ENCODE measurements around the gene SLC38A1. TPM values are rescaled to one million over a fixed set of nuclear protein-coding genes. Genes with fewer than 3 reads are reported as not detected.

The SLC38A1 gene
- total RNA-seq, 1 experiment from 2014 or later = 155 TPM

DNA sequence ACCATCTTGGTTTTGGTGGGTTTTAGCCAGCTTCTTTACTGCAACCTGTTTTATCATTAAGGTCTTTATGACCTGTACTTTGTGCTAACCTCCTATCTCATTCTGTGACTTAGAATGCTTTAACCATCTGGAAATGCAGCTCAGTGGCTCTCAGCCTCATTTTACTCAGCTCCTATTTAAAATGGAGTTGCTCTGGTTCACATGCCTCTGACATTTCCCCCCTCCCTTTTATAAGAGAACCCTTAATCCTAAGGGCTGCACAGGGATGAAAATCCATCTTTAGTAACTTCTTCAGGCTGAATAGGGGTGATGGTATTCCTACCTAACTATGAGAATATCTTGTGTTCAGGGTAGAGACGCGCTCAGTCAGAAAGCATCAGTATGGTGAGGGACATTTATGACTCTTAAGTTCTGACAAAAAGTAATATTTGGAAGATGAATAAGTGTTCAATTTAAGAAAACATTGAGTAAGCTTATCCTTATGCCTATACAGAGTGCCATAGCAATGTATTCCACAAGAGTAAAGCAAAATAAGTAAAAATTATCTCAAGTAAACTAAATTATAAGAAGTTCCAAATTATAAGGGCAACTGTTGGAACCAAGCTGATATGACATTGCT, 15.2 kb downstream of the SLC38A1 start:
- Histone ChIP-seq H3K9ac (ENCODE audit: low read length) (no peak overlapping the region), H4K20me1 (ENCODE audit: insufficient read depth) (peaks cover 8% of the 10 kb centered on the region; the same call in 1 of the 2 replicates)
- CTCF ChIA-PET = no interaction called here

More for the DNA sequence above, 15.2 kb downstream of the SLC38A1 start:
- Histone ChIP-seq H3K4me3 (replicated peaks in 1 of 2; ENCODE audit: low read depth in 1 of 2, low read length in 2 of 2) (no peak overlapping the region), H3K27ac (ENCODE audit: low read depth, low read length) (no peak overlapping the region), H3K4me2 (ENCODE audit: low read length) (no peak overlapping the region), H3K79me2 (ENCODE audit: insufficient read depth, low read length) (peaks cover 97% of the 10 kb centered on the region), H3K4me1 (ENCODE audit: control insufficient read depth in 1 of 2, insufficient read depth in 2 of 2, low read length in 2 of 2) (no peaks in the 10 kb centered on the region; a peak in 1 of 4 replicates), H3K36me3 (ENCODE audit: control insufficient read depth in 1 of 2, insufficient read depth in 2 of 2, low read length in 2 of 2) (peaks cover 6 to 24% of the 10 kb centered on the region in 2 experiments; a peak in 2 of 4 replicates), H2AFZ (ENCODE audit: low read depth, low read length, poor library complexity, severe bottlenecking) (no peak overlapping the region), H3K9me2 (ENCODE audit: insufficient read depth) (no peaks in the 10 kb centered on the region), H3K27me3 (ENCODE audit: insufficient read depth, low read length) (no peaks in the 10 kb centered on the region), H3K9me3 (ENCODE audit: control insufficient read depth in 1 of 2, insufficient read depth in 1 of 2, low read depth in 1 of 2, low read length in 2 of 2) (no peaks in the 10 kb centered on the region)
- no peak for TF ChIP-seq SIN3A (IDR thresholded peaks at IDR 0.05; ENCODE audit: low read depth)
- TF ChIP-seq, protein P1, sequence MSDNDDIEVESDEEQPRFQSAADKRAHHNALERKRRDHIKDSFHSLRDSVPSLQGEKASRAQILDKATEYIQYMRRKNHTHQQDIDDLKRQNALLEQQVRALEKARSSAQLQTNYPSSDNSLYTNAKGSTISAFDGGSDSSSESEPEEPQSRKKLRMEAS (IDR thresholded peaks at IDR 0.05) = no peak
- TF ChIP-seq CEBPB (IDR thresholded peaks at IDR 0.05; ENCODE audit: low read depth) = no peak
- TF ChIP-seq EGR1 (IDR thresholded peaks at IDR 0.05; ENCODE audit: low read depth) = no peak
- no peak for TF ChIP-seq REST (IDR thresholded peaks at IDR 0.05; ENCODE audit: low read depth)
- TF ChIP-seq YY1 (IDR thresholded peaks at IDR 0.05; ENCODE audit: extremely low read depth, insufficient replicate concordance, low read depth, low read length) = no peak
- TF ChIP-seq CBX3 (IDR thresholded peaks at IDR 0.05; ENCODE audit: low read depth) = no peak
- no peak for TF ChIP-seq CTCF (IDR thresholded peaks at IDR 0.05 in 2 of 3, conservative IDR thresholded peaks at IDR 0.05 in 1 of 3; ENCODE audit: borderline replicate concordance in 1 of 3, insufficient read depth in 1 of 3, low read depth in 2 of 3, low read length in 2 of 3)
- TF ChIP-seq ZNF274 (IDR thresholded peaks at IDR 0.05; ENCODE audit: low read depth, low read length) = no peak
- RAD21 ChIA-PET (ENCODE audit: low non-redundant PET in 1 of 2, low total read pairs in 2 of 2, uncharacterized antibody in 2 of 2, unreplicated experiment in 2 of 2) = no interaction called here
- ATAC-seq (no peak), DNase-seq (ENCODE audit: low read depth, low spot score) (no peak)
- intact Hi-C loops (cut with micrococcal nuclease) = no loop called here
- no TSS peak for BruUV-seq (replicated peaks)
- POLR2A ChIA-PET = no interaction called here

Measured in HCT116 (cell line).